ENCODE data around the gene MGAT5.

The MGAT5 gene

GRCh38 chr2:134435936-134436335 is 182.1 kb downstream of the MGAT5 start:
- H3K4me1 ChIP-seq (ENCODE audit: low read depth, poor library complexity, severe bottlenecking), result no peaks in the 10 kb centered on the region
- H4K20me1 ChIP-seq (ENCODE audit: insufficient read depth), result no peaks in the 10 kb centered on the region
- H3K4me2 ChIP-seq, result no peak overlapping the region
- no peak overlapping the region for H3K27ac ChIP-seq
- no peaks in the 10 kb centered on the region for H3K79me2 ChIP-seq (ENCODE audit: insufficient read depth, low read depth)
- H3K4me3 ChIP-seq (IDR thresholded peaks at IDR 0.05; ENCODE audit: insufficient read depth, low read depth, low read length), result no peak overlapping the region
- H3K27me3 ChIP-seq (ENCODE audit: insufficient read depth, low read depth), result no peaks in the 10 kb centered on the region
- H3K36me3 ChIP-seq (ENCODE audit: insufficient read depth), result no peaks in the 10 kb centered on the region
- no peak overlapping the region for H3K9ac ChIP-seq
- no peak for TF ChIP-seq CTCF (conservative IDR thresholded peaks at IDR 0.05; ENCODE audit: low read depth, low read length)
- H2AFZ ChIP-seq (ENCODE audit: low read depth), result no peak overlapping the region

GRCh38 chr2:134436706-134437105 is 182.8 kb downstream of the MGAT5 start:
- H4K20me1 ChIP-seq (ENCODE audit: insufficient read depth), result no peaks in the 10 kb centered on the region
- no peak overlapping the region for H2AFZ ChIP-seq (ENCODE audit: low read depth)
- H3K4me2 ChIP-seq, result no peak overlapping the region
- no peak for TF ChIP-seq CTCF (conservative IDR thresholded peaks at IDR 0.05; ENCODE audit: low read depth, low read length)
- no peak overlapping the region for H3K4me3 ChIP-seq (IDR thresholded peaks at IDR 0.05; ENCODE audit: insufficient read depth, low read depth, low read length)
- no peaks in the 10 kb centered on the region for H3K27me3 ChIP-seq (ENCODE audit: insufficient read depth, low read depth)
- no peaks in the 10 kb centered on the region for H3K4me1 ChIP-seq (ENCODE audit: low read depth, poor library complexity, severe bottlenecking)
- no peak overlapping the region for H3K9ac ChIP-seq
- no peaks in the 10 kb centered on the region for H3K79me2 ChIP-seq (ENCODE audit: insufficient read depth, low read depth)
- H3K36me3 ChIP-seq (ENCODE audit: insufficient read depth), result no peaks in the 10 kb centered on the region
- no peak overlapping the region for H3K27ac ChIP-seq

DNA sequence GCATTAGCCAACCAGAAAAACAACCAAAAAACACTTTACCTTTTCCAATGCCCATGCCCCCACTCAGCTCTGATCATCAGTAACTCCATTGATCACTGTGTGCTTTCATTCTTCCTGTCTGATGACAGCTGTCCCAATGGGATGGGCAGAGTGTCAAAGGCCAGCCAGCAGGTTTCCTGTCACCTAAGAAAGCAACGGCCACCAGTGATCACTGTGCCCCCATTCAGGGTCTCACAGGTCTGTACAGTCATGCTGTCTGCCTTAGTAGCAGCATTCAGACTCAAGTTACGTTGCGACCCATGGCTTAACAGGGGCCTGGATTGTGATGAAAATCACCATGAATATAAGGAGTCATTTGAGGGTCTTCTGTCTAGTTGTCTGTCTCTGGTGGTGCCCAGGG is 184.5 kb downstream of the MGAT5 start:
- no peak overlapping the region for H3K27ac ChIP-seq
- H3K9ac ChIP-seq, result no peak overlapping the region
- no peaks in the 10 kb centered on the region for H4K20me1 ChIP-seq (ENCODE audit: insufficient read depth)
- H3K4me1 ChIP-seq (ENCODE audit: low read depth, poor library complexity, severe bottlenecking), result no peaks in the 10 kb centered on the region
- no peak overlapping the region for H3K4me2 ChIP-seq
- no peak overlapping the region for H3K4me3 ChIP-seq (IDR thresholded peaks at IDR 0.05; ENCODE audit: insufficient read depth, low read depth, low read length)
- H3K36me3 ChIP-seq (ENCODE audit: insufficient read depth), result no peaks in the 10 kb centered on the region
- H3K79me2 ChIP-seq (ENCODE audit: insufficient read depth, low read depth), result no peaks in the 10 kb centered on the region
- no peak for TF ChIP-seq CTCF (conservative IDR thresholded peaks at IDR 0.05; ENCODE audit: low read depth, low read length)
- no peak overlapping the region for H2AFZ ChIP-seq (ENCODE audit: low read depth)
- no peaks in the 10 kb centered on the region for H3K27me3 ChIP-seq (ENCODE audit: insufficient read depth, low read depth)

DNA sequence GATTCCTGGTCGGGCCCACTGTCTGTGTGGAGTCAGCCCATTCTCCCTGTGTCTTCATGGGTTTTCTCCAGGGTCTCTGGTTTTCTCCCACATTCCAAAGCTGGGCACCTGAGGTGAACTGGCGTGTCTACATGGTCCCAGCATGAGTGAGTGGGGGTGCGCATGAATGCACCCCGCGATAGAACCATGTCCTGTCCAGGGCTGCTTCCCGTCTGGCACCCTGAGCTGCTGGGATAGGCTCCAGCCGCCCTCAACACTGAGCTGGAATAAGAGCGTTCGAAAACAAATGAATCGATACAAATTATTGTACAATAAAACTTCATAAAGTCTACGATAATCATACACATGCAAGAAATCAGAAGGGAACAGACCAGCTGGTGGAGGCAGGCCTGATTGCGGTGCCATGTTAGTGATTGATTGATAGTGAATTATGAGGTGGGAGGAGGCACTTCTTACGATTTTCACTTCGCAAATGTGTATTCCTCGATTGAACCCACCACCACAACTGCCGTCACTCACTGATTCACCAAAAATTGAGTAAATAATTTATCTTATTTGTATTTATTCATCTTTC is 186.6 kb downstream of the MGAT5 start:
- TF ChIP-seq CTCF (conservative IDR thresholded peaks at IDR 0.05; ENCODE audit: low read depth, low read length), result no peak
- no peaks in the 10 kb centered on the region for H3K27me3 ChIP-seq (ENCODE audit: insufficient read depth, low read depth)
- H3K4me1 ChIP-seq (ENCODE audit: low read depth, poor library complexity, severe bottlenecking), result no peaks in the 10 kb centered on the region
- no peaks in the 10 kb centered on the region for H3K79me2 ChIP-seq (ENCODE audit: insufficient read depth, low read depth)
- H2AFZ ChIP-seq (ENCODE audit: low read depth), result no peak overlapping the region
- H3K9ac ChIP-seq, result no peak overlapping the region
- H3K27ac ChIP-seq, result no peak overlapping the region
- no peaks in the 10 kb centered on the region for H4K20me1 ChIP-seq (ENCODE audit: insufficient read depth)
- H3K4me3 ChIP-seq (IDR thresholded peaks at IDR 0.05; ENCODE audit: insufficient read depth, low read depth, low read length), result no peak overlapping the region
- no peaks in the 10 kb centered on the region for H3K36me3 ChIP-seq (ENCODE audit: insufficient read depth)
- no peak overlapping the region for H3K4me2 ChIP-seq
